H1 (cell line): ENCODE results near the gene ZNF408.

Experiments
- CTCF ChIP-seq, 3 experiments: IDR thresholded peaks; 1 replicate in 2 of 3; 2 replicates in 1 of 3; pipeline versions ENCODE4 v1.5.1 to v1.6.1; 2011; ENCODE audit warnings: low read length in 3 of 3, mild to moderate bottlenecking in 3 of 3, inconsistent platforms in 2 of 3, low read depth in 1 of 3, moderate library complexity in 1 of 3; ENCODE audit not compliant: insufficient read depth in 1 of 3; ENCODE audit errors: control extremely low read depth in 1 of 3
- EZH2 ChIP-seq: fragments of 200-600 bp; sonication (generic); IDR thresholded peaks from 2 replicates; pipeline ENCODE4 v1.7.1; 2012; ENCODE audit warnings: low read depth, mild to moderate bottlenecking, moderate library complexity, low read length, inconsistent platforms; ENCODE audit not compliant: severe bottlenecking
- KDM1A ChIP-seq: fragments of 200-600, 300-600 bp; sonication (generic); IDR thresholded peaks from 2 replicates; pipeline ENCODE4 v1.7.1; 2016; ENCODE audit warnings: mild to moderate bottlenecking, low read length, borderline replicate concordance
- POLR2A ChIP-seq, 2 experiments: IDR thresholded peaks; 1 replicate in 1 of 2; 2 replicates in 1 of 2; pipeline ENCODE4 v1.6.1; 2011; ENCODE audit warnings: low read depth in 2 of 2, low read length in 2 of 2, mild to moderate bottlenecking in 2 of 2; ENCODE audit errors: control extremely low read depth in 1 of 2
- SIN3A ChIP-seq, 2 experiments: IDR thresholded peaks in 1 of 2; conservative IDR thresholded peaks in 1 of 2; 2 replicates each; pipeline ENCODE4 v1.6.1; 2011 to 2012; ENCODE audit warnings: low read length in 2 of 2, improper control_type of control experiment in 1 of 2, low read depth in 1 of 2, mild to moderate bottlenecking in 1 of 2
- SRF ChIP-seq: IDR thresholded peaks from 2 replicates; pipeline ENCODE4 v1.6.1; 2011; ENCODE audit warnings: mild to moderate bottlenecking, low read depth, low read length, moderate library complexity
- TEAD4 ChIP-seq: IDR thresholded peaks from 2 replicates; pipeline ENCODE4 v1.6.1; 2012; ENCODE audit warnings: low read depth, low read length, inconsistent platforms, mixed read lengths
- YY1 ChIP-seq: IDR thresholded peaks from 2 replicates; pipeline ENCODE4 v1.6.1; 2011; ENCODE audit warnings: low read depth, mild to moderate bottlenecking, low read length

- TF ChIP-seq EZH2 = no peak
- TF ChIP-seq YY1 = no peak
- no peak for TF ChIP-seq SIN3A (conservative IDR thresholded peaks at IDR 0.05 in 1 of 2, IDR thresholded peaks at IDR 0.05 in 1 of 2; ENCODE audit: low read depth in 1 of 2, low read length in 2 of 2)
- TF ChIP-seq CTCF (IDR thresholded peaks at IDR 0.05; ENCODE audit: control extremely low read depth in 1 of 3, insufficient read depth in 1 of 3, low read depth in 1 of 3, low read length in 3 of 3) = no peak
- no peak for TF ChIP-seq TEAD4
- TF ChIP-seq POLR2A (IDR thresholded peaks at IDR 0.05; ENCODE audit: control extremely low read depth in 1 of 2, low read depth in 2 of 2, low read length in 2 of 2) = no peak
- TF ChIP-seq SRF = no peak
- TF ChIP-seq KDM1A = no peak
Observed at GRCh38 chr11:46706886-46707285, 6.1 kb downstream of the ZNF408 start.
